HG03039 (cell line): ENCODE results near the gene EME1.
"Not testable (repeated sequence)": the region's sequence is repeated elsewhere in the genome, so short reads cannot be mapped to it uniquely, and the experiment has no call there.

Experiments
- ATAC-seq: cut with Tn5 transposase; IDR thresholded peaks from one replicate; pipeline ENCODE4 v1.9.1; 2021; ENCODE audit warnings: mild to moderate bottlenecking, moderate library complexity; ENCODE audit not compliant: unreplicated experiment

Gene EME1

DNA sequence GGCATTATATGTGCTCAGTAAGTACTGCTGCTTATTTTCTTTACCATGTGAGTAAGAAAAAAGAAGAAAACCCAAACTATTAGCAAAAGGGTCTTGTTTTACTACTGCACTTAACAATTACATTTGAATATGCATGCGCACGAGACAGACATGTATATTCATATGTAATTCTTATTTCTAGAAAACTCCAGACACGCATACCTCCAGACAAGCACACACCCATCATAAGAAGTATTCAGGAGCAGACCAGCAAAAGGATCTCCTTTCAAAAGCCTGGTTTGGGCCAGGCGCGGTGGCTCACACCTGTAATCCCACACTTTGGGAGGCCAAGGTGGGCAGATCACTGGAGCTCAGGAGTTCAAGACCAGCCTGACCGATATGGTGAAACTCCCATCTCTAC is 16.5 kb downstream of the EME1 start:
- no peak for ATAC-seq

DNA sequence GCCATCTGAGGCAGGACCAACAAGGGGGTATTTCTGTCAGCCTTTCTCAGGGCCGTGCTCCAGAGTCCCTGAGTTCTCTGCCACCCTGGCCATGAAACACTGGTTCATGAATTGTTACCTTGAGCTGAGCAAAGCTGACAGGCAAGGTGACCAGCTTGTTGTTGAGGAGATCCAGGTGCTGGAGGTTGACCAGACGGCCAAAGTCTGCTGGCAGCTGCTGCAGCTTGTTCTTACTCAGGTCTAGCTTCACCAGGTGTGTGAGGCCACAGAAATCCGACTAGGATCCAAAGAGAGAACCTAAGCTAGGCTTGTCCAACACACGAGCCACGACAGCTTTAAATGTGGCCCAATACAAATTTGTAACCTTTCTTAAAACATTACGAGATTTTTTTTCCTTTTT is 19.6 kb downstream of the EME1 start:
- no peak for ATAC-seq

DNA sequence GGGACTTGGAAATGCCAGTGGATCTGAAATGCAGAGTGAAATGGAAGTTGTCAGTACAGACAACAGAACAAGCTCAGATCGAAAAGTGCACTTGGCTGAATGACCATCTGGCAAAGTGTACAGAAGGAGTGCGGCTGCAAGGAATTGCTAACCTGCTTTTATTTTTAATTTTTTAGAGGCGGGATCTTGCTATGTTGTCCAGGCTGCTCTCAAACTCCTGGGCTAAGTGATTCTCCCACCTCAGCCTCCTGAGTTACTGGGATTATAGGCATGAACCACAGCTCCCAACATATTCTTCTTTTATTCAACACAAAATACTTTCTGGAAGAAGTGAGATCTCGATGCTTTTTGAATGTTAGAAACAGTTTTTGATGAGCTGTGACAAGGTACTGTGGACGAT is 20.7 kb downstream of the EME1 start:
- no peak for ATAC-seq

DNA sequence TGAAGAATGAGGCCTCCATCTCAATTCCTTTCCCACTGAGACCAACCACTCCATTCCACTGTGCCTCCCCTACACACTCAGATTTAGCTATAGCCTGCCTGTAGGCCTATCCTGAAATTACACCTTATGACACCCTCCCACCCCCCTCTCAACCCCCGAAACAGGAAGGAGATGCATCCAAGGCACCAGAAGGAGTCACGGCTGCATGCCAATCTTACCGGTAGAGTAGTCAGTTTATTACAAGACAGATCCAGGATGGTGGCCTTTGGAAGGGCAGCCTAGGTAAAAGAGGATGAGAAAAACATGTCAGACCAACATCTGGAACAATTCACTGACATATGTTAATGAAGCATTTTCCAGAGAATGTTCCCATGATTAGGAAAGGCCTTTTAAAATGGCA is 21.7 kb downstream of the EME1 start:
- ATAC-seq = no peak

DNA sequence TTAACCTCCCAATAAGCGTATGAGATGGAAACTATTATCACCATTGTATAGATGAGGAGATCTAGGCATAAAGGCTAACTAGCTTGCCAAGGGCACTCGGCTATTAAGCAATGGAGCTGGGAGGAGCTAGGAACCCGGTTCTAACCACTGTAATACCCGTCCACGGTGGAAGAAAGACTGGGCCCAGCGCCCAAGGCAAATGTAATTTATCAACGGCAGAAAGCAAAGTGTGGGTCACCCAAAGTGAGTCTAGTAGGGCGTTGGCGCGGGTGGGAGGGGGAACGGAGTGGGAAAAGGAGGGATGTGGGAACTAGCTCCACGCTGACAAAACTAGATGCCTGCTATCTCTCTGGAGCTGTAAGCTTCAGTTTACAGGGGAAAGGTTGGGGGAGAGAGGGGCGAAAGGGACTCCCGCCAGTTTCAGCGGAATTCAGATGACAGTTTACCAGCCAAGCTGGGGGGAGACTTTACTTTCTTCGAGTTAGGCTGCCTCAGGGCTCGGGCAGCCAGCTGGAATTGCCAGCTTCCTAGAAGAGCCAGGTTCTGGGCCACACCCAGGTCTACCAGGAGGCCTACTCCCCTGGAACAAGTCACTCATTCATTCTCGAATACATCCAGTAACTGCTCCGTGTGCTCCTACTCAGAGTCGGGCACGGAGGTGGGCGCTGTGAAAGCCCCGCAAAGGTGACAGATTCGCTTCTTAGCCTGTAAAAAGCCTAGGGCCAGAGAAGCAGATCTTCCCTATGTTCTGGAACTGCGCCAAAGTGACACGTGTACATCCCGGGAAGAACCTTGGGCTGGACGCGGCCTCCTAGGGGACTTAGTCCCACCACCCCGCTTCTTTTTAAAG is 23.5 kb downstream of the EME1 start:
- no peak for ATAC-seq

DNA sequence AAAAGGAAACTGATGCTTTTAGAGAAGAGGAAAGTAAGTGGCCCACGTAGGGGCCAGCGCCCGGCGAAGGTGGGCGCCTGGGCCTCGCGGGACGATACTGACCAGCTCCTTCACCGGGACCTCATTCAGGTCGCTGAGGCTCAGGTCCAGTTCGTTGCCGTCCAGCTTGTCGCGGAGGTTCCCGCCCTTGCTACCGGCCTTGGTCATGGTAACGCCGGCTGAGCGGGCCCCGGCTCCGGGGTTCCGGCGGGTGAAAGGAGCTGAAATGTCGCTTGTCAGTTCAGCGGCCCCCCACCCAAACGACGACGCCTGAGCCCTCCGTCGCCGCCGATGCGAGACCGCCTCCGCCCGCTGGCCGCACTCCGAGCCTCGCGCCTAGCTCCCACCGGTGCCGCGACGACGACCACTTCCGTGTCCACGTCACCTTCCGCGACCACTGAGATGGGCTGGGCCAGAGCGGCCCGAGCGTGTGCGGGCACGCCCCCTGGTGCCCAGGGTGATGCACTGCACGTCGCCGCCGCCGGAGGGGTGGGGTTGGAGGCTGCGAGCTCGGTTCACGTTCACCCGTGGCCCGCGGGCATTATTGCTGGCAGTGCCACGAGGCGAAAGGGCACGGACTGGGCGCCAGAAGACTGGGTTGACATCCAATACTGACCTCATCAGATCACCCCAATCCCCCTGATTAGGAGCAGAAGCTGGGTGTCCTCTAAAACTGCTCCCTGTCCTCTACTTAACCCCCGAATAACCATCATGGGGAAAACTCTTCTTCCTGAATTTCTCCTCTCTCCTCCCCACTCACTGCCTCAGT is 24.3 kb downstream of the EME1 start, which contains the start of gene LRRC59:
Gene LRRC59 (minus strand): TSS at position 413 of the 808 bp plus-strand sequence. CDS start 206 bp downstream, at position 207.
- peak; percentile 94 for ATAC-seq

DNA sequence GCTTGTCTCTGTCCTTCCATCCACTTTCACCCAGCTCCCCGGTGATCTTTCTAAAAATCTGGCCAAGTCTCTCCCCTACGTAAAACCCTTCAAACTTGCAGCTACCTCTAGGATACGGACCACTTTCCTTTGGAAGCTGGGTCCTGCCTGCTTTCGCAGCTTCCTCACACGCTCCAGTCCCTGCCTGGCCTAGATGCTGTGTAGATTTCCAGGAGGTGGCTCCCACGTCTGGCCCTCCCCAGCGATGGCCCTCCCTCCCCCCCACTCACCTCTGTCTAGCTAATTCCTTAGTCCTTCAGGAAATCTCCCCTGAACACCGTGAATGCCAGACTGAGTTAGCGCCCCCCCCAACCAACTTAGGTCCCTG is 24.9 kb downstream of the EME1 start:
- ATAC-seq = no peak

DNA sequence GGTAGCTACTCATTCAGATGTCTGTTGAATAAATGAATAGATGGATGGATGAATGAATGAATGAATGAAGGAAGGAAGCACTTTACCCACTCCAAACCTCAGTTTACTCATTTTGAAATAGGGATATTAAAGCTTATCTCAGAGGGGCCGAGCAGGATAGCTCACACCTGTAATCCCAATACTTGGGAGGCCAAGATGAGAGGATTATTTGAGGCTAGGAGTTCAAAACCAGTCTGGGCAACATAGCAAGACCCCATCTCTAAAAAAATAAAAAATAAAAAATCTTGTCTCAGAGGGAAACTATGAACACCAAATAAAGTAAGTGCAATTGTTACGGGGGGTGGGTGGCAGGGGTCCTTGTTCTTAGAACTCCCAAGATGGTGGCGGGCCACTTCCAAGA is 25.6 kb downstream of the EME1 start:
- not testable (repeated sequence) for ATAC-seq

DNA sequence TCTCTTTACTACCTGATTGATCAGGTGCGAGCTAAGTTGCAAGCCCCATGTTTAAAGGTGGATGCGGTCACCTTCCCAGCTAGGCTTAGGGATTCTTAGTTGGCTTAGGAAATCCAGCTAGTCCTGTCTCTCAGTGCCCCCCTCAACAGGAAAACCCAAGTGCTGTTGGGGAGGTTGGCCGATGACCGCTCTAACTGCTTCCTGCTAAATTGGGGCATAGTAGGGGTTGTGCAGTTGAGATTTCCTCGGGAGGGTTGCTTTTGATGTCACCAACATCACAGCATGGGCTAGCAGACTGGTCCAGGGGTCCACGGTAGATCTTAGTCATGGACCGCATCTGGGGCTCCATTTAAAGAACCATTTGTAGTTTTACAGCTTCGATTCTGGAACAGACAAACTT is 26.6 kb downstream of the EME1 start:
- ATAC-seq = not testable (repeated sequence)

DNA sequence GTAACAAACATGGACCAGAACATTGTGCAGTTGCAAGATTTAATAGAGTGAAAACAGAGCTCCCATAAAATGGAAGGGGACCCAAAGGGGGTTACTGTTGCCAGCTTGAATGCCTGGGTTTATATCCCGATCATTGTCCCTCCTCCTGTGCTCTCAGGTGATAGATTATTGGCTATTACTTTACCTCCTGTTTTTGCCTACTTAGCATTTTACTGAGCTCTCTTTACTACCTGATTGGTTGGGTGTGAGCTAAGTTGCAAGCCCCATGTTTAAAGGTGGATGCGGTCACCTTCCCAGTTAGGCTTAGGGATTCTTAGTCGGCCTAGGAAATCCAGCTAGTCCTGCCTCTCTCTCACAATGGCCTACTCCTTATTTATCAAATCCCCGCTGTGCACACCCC is 32.3 kb downstream of the EME1 start:
- not testable (repeated sequence) for ATAC-seq

DNA sequence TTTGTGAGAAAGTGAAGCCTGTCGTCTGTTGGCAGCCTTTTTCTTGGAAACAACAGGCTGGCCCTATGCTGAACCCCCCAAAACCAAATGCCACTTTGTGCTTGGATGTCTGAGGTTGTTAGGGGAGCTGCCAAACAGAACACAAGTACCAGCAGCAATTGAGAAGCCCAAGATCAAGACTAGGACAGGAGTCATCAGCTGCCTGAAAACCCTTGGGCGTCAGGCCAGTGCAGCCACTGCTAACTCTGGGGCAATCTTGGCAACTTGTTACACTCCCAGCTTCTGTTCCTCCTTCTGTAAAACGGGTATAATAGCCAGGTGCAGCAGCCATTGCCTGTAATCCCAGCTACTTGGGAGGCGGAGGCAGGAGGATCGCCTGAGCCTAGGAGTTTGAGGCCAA is 33.5 kb downstream of the EME1 start:
- ATAC-seq = no peak

DNA sequence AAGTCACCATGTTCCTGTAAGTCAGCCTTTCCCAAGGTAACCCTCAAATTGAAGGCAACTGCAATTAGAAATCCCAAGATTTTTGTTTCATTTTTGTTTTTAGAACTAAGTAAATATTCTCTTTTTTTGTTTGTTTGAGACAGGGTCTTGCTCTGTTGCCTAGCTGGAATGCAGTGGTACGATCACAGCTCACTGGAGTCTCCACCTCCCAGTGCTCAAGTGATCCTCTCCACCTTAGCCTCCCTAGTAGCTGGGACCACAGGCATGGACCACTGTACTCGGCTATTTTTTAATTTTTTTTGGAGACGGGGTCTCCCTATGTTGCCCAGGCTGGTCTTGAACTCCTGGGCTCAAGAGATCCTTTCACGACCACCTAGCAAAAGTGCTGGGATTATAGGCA is 34.9 kb downstream of the EME1 start:
- no peak for ATAC-seq

DNA sequence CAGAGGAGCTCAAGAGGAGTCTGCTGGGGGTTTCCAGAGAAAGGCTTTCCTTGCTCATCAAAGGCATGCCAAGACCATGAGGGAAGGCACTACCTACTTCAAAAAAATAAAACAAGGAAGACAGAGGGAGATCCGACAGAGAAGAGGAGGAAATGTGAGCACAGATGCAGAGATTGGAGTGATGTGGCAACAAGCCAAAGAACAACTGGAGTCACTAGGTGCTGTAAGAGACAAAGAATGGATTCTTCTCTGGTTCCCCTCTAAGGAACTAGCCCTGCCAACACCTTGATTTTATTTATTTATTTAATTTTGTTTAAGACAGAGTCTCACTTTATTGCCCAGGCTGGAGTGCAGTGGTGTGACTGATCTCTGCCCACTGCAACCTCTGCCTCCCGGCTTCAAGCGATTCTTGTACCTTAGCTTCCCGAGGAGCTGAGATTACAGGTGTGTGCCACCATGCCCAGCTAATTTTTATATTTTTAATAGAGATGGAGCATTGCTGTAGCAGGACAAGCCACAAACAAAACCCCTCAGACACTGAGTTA is 39.2 kb downstream of the EME1 start:
- no peak for ATAC-seq

DNA sequence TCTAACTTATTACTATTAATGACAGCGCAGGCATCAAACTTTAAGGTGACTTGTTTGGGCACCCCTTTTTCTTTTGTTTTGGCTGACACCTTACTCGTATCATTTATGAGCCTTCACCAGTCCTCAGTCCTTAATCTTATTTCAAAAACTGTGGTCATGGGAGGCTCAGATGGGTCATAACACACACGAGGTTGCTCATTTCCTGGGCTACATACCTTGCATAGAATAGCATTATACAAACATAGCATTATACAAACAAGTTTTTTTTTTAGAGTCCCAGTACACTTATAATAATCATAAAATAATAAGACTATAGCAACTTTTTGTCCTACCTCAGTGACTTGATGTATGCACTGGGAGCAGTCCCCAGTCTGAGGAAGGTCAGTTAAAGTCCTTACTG is 41.8 kb downstream of the EME1 start:
- ATAC-seq = no peak

DNA sequence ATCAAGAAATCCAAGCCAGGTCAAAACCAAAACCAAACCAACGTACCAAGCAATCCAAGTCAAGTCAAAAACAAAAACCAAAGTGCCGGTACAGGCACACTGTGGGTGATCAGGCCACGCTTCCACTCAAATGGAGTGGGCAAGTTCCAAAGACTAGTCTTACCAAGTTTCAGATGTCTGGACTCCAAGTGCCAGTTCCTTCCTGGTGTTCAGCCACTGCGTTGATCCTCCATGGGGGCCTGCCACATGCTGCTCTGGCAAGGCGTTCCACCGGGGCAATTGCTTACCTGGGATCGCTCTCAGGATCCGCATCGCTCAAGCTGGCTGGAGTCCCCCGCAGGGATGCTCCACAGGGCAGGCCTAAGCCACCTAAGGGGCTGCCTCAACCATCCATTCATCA is 46.5 kb downstream of the EME1 start:
- not testable (repeated sequence) for ATAC-seq

DNA sequence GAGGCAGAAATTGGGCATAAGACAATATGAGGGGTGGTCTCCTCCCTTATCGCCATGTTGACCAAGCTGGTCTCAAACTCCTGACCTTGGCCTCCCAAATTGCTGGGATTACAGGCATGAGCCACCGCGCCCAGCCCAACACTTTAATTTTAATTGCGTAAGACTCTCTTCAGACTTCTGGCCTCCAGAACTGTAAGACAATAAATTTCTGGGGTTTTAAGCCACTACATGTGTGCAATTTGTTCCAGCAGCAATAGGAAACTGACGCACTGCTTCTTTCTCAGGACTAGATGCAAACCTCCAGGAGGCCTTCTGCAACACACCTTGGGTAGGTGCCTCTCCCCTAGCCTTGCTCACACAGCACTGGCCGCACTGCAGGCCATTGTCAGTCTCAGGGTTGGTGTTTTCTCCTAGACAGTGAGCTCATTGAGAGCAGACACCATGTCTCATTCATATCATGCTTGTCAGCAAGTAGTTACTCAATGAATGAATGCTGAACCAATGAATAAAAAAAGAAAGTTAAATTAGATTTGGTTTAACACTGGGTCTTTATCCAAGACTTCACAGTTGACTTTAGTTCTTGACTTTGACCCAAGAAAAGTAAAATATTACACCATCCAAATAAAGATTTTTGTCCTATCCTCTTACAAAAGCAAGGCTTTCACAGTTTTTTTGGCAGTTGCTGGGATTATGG is 47.5 kb downstream of the EME1 start:
- no peak for ATAC-seq

DNA sequence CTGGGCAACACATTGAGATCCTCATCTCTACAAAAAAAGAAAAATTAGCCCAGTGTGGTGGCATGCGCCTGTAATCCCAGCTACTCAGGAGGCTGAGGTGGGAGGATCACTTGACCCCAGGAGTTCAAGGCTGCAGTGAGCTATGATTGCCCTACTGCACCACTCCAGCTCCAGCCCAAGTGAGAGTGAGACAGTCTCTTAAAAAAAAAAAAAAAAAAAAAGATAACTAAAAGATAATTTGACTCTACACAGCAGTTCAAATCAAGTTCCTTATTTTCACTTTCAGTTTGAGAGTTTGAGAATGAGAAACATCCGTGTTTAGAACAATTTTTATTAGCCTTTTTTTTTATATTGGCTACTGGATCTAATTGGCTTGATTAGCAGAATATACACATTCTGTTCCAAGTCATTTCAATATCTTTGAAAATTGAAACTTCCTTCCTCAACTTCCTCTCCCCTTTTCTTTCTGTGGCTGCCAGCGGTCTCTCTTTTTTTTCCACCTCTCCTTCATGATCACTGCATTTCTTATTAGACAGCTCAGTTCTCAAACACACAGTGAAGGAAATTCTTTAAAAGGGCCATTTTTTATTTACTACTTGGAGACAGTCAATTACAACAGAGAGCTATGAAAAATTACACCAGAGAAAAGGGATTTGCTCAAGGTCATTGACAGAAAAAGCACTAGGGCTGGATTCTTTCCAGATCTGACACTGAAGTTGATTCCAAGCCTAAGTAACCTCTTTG is 48.5 kb downstream of the EME1 start:
- no peak for ATAC-seq

DNA sequence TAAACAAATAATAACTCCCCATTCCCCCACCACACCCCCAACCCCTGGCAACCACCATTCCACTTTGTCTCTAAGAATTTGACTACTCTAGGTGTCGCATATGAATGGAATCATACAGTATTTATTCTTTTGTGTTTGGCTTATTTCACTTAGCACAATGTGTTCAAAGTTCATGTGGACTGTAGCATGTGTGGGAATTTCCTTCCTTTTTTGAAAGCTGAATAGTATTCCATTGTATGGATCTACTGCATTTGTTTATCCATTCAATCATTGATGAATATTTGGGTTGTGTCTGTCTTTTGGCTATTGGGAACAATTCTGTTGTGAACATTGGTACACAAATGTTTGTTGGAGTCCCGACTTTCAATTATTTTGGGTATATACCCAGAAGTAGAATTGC is 49.7 kb downstream of the EME1 start:
- ATAC-seq = no peak

DNA sequence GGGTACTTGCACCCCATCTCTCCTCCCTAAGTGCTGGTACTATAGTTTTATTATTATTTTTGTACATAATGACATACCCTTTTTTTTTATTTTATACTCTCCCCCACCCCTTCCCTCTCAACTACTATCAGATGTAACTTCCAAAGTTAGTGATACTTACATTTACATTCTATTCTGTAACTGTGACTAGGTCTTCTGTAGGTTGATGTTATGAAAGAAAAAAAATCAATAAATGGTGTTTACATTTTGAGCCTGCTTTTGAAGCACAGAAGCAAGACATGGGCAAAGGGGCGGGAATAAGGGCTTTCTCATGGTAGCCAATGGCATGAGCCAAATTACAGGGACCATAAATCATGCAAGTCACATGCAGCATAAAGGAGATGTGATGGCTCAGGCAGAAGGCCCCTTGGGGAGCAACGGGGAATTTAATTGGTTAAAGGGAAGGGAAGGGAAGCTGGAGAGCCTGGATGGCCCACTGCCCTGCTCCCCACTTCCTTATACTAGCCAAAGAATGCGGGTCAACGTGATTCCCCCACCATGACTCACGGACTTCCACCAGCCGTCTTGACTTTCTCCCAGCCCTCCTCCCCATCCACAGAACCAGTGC is 50.6 kb downstream of the EME1 start:
- ATAC-seq = no peak
